ENCODE data around the gene IDI1. TPM values are rescaled to one million over a fixed set of nuclear protein-coding genes. Genes with fewer than 3 reads are reported as not detected.
"Not testable (repeated sequence)": the region's sequence is repeated elsewhere in the genome, so short reads cannot be mapped to it uniquely, and the experiment has no call there.

IDI1 gene
- total RNA-seq, 2 donors from 2014 or later: 24.1 to 26.5 TPM

DNA sequence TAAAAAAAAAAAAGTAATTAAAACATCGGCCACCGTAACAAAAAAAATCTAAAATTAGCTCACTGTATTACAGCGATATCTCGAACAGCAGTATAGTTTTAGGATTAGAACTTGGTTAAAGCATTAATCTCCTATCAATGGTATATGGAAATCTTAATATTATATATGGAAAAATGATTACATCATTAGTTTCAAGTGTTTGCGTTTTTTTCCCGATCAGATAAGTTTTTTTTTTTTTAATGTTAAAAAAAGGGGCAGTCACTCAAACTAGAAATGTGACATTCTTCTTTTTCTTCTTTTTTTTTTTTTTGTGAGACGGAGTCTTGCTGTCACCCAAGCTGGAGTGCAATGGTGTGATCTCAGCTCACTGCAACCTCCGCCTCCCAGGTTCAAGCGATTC lies 7.4 kb downstream of the IDI1 start:
- no peak for DNase-seq (ENCODE audit: low spot score)
- intact Hi-C loops (cut with DNase I): no loop called here

- intact Hi-C loops (cut with DNase I): no loop called here
- DNase-seq (ENCODE audit: low spot score): no peak
Measured at GRCh38 chr10:1040133-1040532, 8.8 kb downstream of the IDI1 start.

GRCh38 chr10:1038769-1039168 lies 10.2 kb downstream of the IDI1 start:
- intact Hi-C loops (cut with DNase I); DNase-seq (ENCODE audit: low spot score): not testable (repeated sequence)

- intact Hi-C loops (cut with DNase I): no loop called here
- no peak for DNase-seq (ENCODE audit: low spot score)
Measured at GRCh38 chr10:1037098-1037497, 11.8 kb downstream of the IDI1 start.

DNA sequence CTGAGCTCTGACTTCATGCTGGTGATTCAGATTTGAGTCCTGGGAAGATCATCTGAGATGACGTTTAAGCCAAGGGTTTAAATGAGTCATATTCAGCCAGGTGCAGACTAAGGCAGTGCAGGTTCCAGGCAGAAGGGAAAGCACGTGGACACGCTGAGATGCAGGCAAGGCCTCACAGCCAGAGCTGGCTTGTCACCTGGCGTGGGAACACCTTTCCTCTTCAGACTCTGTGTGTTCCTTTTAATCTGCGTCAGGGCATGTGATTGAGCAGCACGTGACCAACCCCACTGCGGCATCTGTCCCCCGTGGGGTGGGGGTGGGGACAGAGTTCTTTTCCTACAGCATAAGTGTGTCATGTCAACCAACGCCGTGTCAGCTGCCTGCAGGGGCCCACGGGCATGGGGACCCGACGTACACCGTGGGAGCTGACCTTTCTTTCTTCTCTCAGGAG lies 12.6 kb downstream of the IDI1 start:
- intact Hi-C loops (cut with DNase I): no loop called here
- no peak for DNase-seq (ENCODE audit: low spot score)

DNA sequence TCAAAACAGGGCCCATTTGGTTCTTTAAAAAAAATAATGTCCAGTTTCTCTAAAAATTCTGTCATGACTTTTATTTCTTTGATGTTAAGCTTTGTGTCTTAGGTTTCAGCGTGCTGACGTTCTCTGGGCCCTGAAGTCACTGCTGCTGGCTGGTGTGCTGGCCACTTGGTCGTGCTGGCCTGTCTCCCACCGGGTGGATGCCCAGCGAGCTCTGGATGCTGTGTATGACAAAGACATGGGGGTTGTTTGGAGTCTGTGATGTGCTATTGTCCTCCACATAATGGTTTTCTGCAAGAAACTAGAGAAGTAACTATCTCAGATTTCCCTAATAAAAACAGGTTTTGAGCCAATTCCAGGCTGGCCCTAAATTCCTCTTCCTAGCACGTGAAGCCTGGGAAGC lies 13.7 kb downstream of the IDI1 start:
- intact Hi-C loops (cut with DNase I): no loop called here
- DNase-seq (ENCODE audit: low spot score): no peak

- intact Hi-C loops (cut with DNase I): no loop called here
- no peak for DNase-seq (ENCODE audit: low spot score)
Measured at GRCh38 chr10:1034758-1035157, 14.2 kb downstream of the IDI1 start.

DNA sequence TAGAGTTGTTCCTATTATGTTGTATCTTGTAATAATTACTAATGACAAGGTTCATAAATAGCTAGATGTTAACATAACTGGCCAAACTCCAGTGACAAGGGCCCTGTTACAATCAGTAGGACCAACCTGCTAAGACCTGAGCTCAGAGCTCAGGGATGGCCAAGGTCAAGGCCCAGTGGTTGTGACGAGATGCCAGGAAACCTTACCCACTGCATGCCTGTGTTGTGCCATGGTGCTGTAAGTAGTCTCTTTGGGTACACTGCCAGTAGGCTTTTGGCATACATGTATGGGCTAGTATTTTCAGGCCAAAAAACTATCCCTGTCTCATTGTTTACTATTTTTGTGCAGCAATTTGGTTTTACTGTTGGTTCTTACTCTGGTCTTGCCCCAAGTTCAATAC lies 15.3 kb downstream of the IDI1 start:
- DNase-seq (ENCODE audit: low spot score): no peak
- intact Hi-C loops (cut with DNase I): no loop called here

DNA sequence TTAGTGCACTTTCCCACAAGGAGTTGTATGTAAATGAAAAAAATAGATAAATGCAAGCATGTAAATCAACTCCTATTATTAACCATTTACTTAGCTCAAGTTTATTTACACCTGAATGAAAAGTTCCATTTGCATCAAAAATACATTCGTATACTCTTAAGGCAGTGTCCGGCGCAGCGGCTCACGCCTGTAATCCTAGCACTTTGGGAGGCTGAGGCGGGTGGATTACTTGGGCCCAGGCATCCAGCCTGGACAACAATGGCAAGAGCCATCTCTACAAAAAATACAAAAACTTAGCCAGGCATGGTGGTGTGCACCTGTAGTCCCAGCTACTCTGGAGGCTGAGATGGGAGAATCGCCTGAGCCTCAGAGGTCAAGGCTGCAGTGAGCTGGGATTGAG lies 19.1 kb downstream of the IDI1 start:
- no peak for DNase-seq (ENCODE audit: low spot score)
- intact Hi-C loops (cut with DNase I): no loop called here

DNA sequence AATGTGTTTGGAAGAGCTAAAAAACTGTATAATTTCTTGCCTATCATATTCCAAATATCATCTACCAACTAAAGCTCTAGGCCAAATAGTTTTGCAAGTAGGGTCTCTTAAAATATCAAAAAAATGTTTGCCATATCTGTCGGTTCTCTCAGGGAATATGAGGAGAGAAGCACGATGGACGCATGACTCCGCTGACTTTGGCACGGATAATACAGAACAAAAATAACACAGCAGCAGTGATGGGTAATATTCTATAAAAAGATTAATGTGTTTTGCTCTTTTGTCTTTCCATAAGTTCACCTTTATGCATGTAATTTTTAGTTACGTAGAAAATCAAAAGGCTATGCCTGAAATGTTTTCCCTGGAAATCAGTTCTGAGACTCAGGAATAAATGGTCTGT lies 22.3 kb downstream of the IDI1 start:
- intact Hi-C loops (cut with DNase I): no loop called here
- no peak for DNase-seq (ENCODE audit: low spot score)

GRCh38 chr10:1025683-1026082 lies 23.2 kb downstream of the IDI1 start, which contains the start of gene IDI2:
Gene IDI2 (minus strand): TSS chr10:1025859. CDS start chr10:1024723, 1,136 bp downstream.
- intact Hi-C loops (cut with DNase I): no loop called here
- no peak for DNase-seq (ENCODE audit: low spot score)

GRCh38 chr10:1024103-1024502 lies 24.8 kb downstream of the IDI1 start:
- DNase-seq (ENCODE audit: low spot score): peak; percentile 69
- intact Hi-C loops (cut with DNase I): no loop called here

- no peak for DNase-seq (ENCODE audit: low spot score)
- intact Hi-C loops (cut with DNase I): no loop called here
Measured at GRCh38 chr10:1022413-1022812, 26.5 kb downstream of the IDI1 start.

GRCh38 chr10:1020958-1021357 lies 28.0 kb downstream of the IDI1 start:
- no peak for DNase-seq (ENCODE audit: low spot score)
- intact Hi-C loops (cut with DNase I): no loop called here

DNA sequence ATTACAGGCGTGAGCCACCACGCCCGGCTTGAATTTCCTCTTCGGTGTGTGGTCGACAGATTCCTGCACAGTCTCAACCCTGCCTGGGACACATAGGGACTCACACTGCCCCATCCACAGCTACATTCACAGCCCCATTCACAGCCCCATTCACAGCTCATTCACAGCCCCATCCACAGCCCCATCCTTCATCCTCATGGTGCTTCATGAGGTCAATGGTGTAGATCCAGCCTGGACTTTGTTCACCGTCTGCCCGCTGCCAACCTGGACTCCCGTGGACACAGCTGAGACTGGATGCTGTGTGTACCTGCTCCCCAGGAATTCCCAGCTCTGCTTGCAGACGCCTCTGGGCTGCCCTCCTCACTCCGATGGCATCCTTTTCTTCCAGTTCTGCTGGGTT lies 28.5 kb downstream of the IDI1 start:
- no peak for DNase-seq (ENCODE audit: low spot score)

DNA sequence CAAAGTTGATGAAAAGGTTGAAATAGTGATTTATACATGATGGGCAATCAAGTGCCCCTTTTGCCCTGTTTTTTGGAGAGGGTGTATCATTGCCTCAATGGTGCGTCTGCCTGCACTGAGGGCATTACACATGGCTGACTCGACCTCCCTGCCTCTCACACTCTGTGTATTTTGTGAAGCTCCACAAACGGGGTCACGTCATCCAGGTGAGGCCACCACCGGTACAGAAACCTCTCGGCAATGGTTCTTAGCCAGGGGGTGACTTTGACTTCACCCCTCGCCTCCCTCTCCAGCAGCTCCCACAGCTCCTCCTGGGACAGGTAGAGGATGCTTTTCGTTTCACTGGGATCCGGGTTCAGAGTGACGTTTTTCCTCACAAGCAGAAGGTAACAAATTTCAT lies 29.6 kb downstream of the IDI1 start:
- intact Hi-C loops (cut with DNase I): no loop called here
- no peak for DNase-seq (ENCODE audit: low spot score)

More for the DNA sequence above, 28.5 kb downstream of the IDI1 start:
- intact Hi-C loops (cut with DNase I): no loop called here

DNA sequence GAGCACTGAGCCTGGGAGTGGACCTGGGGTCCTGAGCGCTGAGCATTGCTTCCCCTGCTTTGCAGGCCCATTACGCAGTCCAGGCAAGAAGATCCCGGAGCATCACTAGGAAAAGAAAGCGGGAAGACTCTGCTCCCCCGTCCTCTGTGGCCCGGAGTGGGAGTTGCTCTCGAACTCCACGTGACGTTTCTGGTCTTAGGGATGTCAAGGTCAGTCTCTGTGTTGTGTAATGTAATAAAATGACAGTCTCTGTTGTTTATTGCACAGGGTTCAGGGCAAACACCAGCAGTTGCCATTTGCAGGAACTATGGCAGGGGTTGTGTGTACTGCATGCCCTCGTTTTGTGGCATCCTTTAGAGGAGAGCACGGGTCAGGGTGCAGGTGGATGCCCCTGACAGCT lies 33.2 kb downstream of the IDI1 start:
- DNase-seq (ENCODE audit: low spot score): no peak
- intact Hi-C loops (cut with DNase I): no loop called here

GRCh38 chr10:1011696-1012095 lies 37.2 kb downstream of the IDI1 start:
- intact Hi-C loops (cut with DNase I): no loop called here
- no peak for DNase-seq (ENCODE audit: low spot score)

DNA sequence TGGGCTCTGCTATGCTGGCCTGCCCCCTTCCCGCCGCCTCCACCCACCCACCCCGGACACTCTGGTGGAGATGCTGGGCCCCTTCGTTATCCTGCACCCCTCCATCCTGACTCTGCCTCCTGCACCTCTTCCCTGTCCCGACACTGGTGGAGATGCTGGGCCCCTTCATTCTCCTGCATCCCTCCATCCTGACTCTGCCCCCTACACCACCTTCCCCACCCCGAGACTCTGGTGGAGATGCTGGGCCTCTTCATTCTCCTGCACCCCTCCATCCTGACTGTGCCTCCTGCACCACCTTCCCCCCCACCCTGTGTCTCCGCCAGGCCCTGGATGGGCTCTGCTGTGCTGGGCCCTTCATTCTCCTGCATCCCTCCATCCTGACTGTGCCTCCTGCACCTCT lies 38.2 kb downstream of the IDI1 start:
- intact Hi-C loops (cut with DNase I): no loop called here
- no peak for DNase-seq (ENCODE audit: low spot score)

- DNase-seq (ENCODE audit: low spot score); intact Hi-C loops (cut with DNase I): not testable (repeated sequence)
Measured at GRCh38 chr10:1009947-1010346, 39.0 kb downstream of the IDI1 start.

DNA sequence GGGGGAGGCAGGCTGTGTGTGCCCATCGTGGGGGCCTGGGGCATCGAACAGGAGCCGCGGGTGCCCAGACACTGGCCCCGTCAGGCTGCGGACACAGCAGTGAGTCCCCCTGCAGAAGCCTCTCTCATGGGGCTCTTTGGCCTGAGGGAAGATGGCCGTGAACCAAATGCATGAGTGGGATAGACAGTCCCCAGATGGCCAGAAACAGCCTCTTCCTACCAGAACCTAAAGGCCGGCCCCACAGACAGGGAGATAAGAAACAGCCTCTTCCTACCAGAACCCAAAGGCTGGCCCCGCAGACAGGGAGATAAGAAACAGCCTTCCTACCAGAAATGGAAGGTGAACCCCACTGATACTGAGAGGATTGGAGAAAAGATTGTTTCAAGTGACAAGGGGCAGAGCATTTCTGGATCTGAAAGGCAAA lies 39.8 kb downstream of the IDI1 start:
- DNase-seq (ENCODE audit: low spot score): no peak
- intact Hi-C loops (cut with DNase I): no loop called here

DNA sequence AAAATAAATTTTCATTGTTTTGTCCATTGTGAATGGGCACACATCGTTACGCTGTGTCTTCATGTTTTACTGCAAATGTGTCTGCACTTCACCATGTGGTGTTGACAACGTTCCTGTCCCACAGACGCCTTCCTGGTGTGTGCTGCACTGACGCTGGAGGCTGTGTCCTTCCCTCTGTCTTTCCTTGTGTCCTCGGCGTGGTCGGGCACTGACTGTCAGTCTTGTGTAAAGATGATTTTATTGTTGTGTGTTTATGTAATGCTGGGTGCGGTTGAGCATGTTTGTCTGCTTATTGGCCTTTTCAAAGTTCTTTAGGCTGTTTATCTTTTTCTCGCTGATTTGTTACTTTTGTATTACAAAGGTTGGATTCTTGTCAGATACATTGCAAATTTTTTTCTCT lies 41.3 kb downstream of the IDI1 start:
- no peak for DNase-seq (ENCODE audit: low spot score)
- intact Hi-C loops (cut with DNase I): no loop called here
